SH-SY5Y (cell line): Measurements from ENCODE around the gene TMEM151A.

Experiments
- GATA2 ChIP-seq: IDR thresholded peaks from 2 replicates; pipeline ENCODE4 v1.6.1; 2011; ENCODE audit warnings: mild to moderate bottlenecking, low read depth, low read length
- GATA3 ChIP-seq: IDR thresholded peaks from 2 replicates; pipeline ENCODE4 v1.6.1; 2011; ENCODE audit warnings: low read depth, mild to moderate bottlenecking, low read length, moderate library complexity

DNA sequence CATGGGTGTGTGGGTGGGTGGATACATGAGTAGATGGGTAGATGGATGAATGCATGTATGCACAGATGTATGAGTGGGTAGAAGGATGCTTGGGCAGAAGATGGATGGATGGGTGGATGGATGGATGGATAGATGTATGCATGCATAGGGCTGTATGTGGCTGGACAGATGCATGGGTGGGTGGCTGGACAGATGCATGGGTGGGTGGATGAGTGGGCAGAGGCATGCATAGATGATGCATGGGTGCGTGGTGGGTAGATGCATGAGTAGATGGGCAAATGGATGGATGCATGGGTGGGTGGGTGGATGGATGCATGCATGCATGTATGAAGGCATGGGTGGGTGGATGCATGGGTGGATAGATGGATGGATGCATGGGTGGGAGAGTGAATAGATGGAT lies 32.0 kb downstream of the TMEM151A start:
- TF ChIP-seq GATA2: no peak
- TF ChIP-seq GATA3: no peak
